Keratinocyte (primary cell): ENCODE measurements around the gene ITGB5. TPM values are rescaled to one million over a fixed set of nuclear protein-coding genes. Genes with fewer than 3 reads are reported as not detected.
A peak's percentile ranks its signal among the peaks of the same experiment; 100 is the strongest.

Source experiments
- DNase-seq: peaks from one replicate; pipeline ENCODE4 v3.0.0-alpha.2; 2011; ENCODE audit warnings: low read depth, missing footprints, low spot score
- FAIRE-seq: peaks from 2 replicates; lab custom pipeline; 2011; peaks lifted over from hg19 to GRCh38; lab: Jason Lieb, UNC
- H2AFZ ChIP-seq: 2 replicates; pipeline ENCODE4 v1.6.0; 2012; ENCODE audit warnings: low read length, control low read depth, inconsistent platforms; ENCODE audit not compliant: control insufficient read depth
- H3K27ac ChIP-seq: 2 replicates; pipeline ENCODE4 v1.5.1; 2011; ENCODE audit warnings: low read length; ENCODE audit not compliant: control insufficient read depth, insufficient read depth
- H3K27me3 ChIP-seq: 3 replicates; pipeline ENCODE4 v1.6.0; 2011; ENCODE audit warnings: low read length; ENCODE audit not compliant: control insufficient read depth, insufficient read depth; ENCODE audit errors: extremely low read depth
- H3K36me3 ChIP-seq, 2 experiments: 2 replicates in 1 of 2; 3 replicates in 1 of 2; pipeline ENCODE4 v1.5.1; 2011; ENCODE audit warnings: low read length in 2 of 2, mild to moderate bottlenecking in 1 of 2; ENCODE audit not compliant: control insufficient read depth in 2 of 2, insufficient read depth in 2 of 2; ENCODE audit errors: extremely low read depth in 1 of 2
- H3K4me1 ChIP-seq: 3 replicates; pipeline ENCODE4 v1.5.1; 2011; ENCODE audit warnings: low read length; ENCODE audit not compliant: control insufficient read depth, insufficient read depth; ENCODE audit errors: extremely low read depth
- H3K4me2 ChIP-seq: 3 replicates; pipeline ENCODE4 v1.6.0; 2011; ENCODE audit warnings: low read depth, low read length; ENCODE audit not compliant: control insufficient read depth, insufficient read depth; ENCODE audit errors: extremely low read depth
- H3K4me3 ChIP-seq, 3 experiments: fragments of 200-600 bp in 1 of 3; sonication (generic) in 1 of 3; 2 replicates in 2 of 3; 3 replicates in 1 of 3; pipeline ENCODE4 v1.5.1; 2011 to 2016; ENCODE audit warnings: low read length in 3 of 3, mild to moderate bottlenecking in 3 of 3, control low read depth in 2 of 3, inconsistent platforms in 1 of 3, low read depth in 1 of 3, mixed read lengths in 1 of 3, mixed run types in 1 of 3, moderate library complexity in 1 of 3; ENCODE audit not compliant: control insufficient read depth in 2 of 3, insufficient read depth in 2 of 3; ENCODE audit errors: extremely low read depth in 1 of 3
- H3K79me2 ChIP-seq: 2 replicates; pipeline ENCODE4 v1.6.0; 2012; ENCODE audit warnings: low read length; ENCODE audit not compliant: control insufficient read depth, insufficient read depth
- H3K9ac ChIP-seq: 3 replicates; pipeline ENCODE4 v1.6.0; 2011; ENCODE audit warnings: low read length; ENCODE audit not compliant: control insufficient read depth, insufficient read depth; ENCODE audit errors: extremely low read depth
- H3K9me1 ChIP-seq: 3 replicates; pipeline ENCODE4 v1.6.0; 2011; ENCODE audit warnings: low read length; ENCODE audit not compliant: control insufficient read depth, insufficient read depth; ENCODE audit errors: extremely low read depth
- H3K9me3 ChIP-seq: 2 replicates; pipeline ENCODE4 v1.5.1; 2012; ENCODE audit warnings: low read depth, low read length; ENCODE audit not compliant: control insufficient read depth
- H4K20me1 ChIP-seq: 3 replicates; pipeline ENCODE4 v1.6.0; 2011; ENCODE audit warnings: low read length; ENCODE audit not compliant: control insufficient read depth, insufficient read depth; ENCODE audit errors: extremely low read depth
- EZH2 ChIP-seq: IDR thresholded peaks from one replicate; pipeline ENCODE4 v1.6.1; 2012; ENCODE audit warnings: inconsistent platforms, mild to moderate bottlenecking, low read length, moderate library complexity
- dilution Hi-C: fragments of 300-500 bp; cut with MboI; formaldehyde crosslinking; loops from one replicate; pipeline ENCODE4 v1.7.0; 2020; ENCODE audit warnings: low sequenced_read_pairs; ENCODE audit not compliant: extremely low pct_ligation_motif_present
- polyA plus RNA-seq, 5 experiments: library from polyadenylated mRNA; depleted of rRNA in 3 of 5; stranded (reverse) in 3 of 5; stranded (forward) in 1 of 5; unstranded in 1 of 5; fragments of >200 nt; gene quantifications; 1 replicate in 1 of 5; 2 replicates in 3 of 5; 3 replicates in 1 of 5; pipeline versions ENCODE4 v1.2.1 to v1.2.3, GENCODE V29; 2011 to 2012; ENCODE audit warnings: missing spikeins in 2 of 5, low read depth in 1 of 5, low replicate concordance in 1 of 5
- TF ChIP-seq, protein P1 (sequence below), 3 experiments: IDR thresholded peaks in 1 of 3; conservative IDR thresholded peaks in 1 of 3; optimal IDR thresholded peaks in 1 of 3; 2 replicates in 2 of 3; 3 replicates in 1 of 3; pipeline versions ENCODE3 to v1.5.1; 2011; ENCODE audit warnings: low read length in 3 of 3, mild to moderate bottlenecking in 3 of 3, moderate library complexity in 2 of 3, control low read depth in 1 of 3, inconsistent platforms in 1 of 3; ENCODE audit not compliant: insufficient read depth in 2 of 3; ENCODE audit errors: extremely low read depth in 1 of 3

The ITGB5 gene
- polyA plus RNA-seq, 1 donor (not counting 4 experiments of a cell fraction or from before 2014, with no cell fraction given): 136 TPM

- dilution Hi-C loops: no loop called here
- no peak for DNase-seq
Measured at GRCh38 chr3:124813541-124813940, 73.6 kb downstream of the ITGB5 start.

DNA sequence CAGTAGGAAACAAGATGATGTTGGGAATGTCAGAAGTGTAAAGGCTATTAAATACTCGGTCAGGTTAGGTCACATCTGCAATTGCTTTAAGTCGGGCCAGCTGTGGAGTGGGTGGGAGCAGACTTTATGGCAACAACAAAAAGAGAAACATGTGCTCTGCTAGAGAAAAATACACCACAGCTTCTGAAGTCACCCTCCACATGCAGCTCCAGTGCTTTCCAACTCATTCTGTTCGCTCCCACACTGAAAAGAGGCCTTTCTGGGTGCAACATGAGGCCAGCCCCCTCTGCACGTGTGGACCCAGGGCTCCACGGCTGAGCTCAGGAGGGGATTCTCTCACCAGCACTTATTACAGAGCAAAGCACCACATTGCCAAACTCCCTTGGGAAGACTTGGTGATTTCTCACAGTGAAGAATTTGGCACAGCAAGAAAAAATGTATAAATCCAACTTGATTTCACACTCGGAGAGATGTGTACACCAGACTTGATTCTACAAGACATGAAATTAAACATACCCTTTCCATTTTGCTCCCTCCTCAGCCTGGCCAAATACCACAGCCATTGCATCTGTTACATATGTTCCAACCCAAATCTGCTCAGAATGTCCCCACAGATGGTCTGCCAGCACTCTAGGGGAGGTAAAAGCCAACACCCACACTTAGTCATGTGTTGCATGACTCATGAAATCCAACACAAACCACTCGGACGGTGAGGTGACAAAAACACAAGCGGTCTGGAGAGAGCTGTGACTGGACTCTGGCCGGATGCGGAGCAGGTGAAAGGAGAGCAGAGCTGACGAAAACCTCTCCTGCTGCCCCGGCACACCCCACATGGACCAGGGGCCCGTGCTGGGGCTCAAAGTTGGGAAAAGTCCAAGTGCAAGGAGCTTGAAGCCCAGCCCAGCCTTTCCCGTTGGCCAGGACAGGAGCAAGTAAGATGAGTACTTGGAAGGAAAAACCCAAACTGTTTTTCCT lies 74.6 kb downstream of the ITGB5 start:
- FAIRE-seq (peak; percentile 71), DNase-seq (no peak)
- H3K4me2 ChIP-seq: no peak overlapping the region
- no peak overlapping the region for H3K27ac ChIP-seq
- no peaks in the 10 kb centered on the region for H3K27me3 ChIP-seq
- peaks cover 20% of the 10 kb centered on the region for H3K4me1 ChIP-seq
- H3K9me3 ChIP-seq: no peaks in the 10 kb centered on the region
- H3K9me1 ChIP-seq: no peaks in the 10 kb centered on the region
- peaks cover 14 to 21% of the 10 kb centered on the region in 2 experiments for H3K36me3 ChIP-seq
- H4K20me1 ChIP-seq: no peaks in the 10 kb centered on the region
- no peak for TF ChIP-seq EZH2
- TF ChIP-seq, protein P1, sequence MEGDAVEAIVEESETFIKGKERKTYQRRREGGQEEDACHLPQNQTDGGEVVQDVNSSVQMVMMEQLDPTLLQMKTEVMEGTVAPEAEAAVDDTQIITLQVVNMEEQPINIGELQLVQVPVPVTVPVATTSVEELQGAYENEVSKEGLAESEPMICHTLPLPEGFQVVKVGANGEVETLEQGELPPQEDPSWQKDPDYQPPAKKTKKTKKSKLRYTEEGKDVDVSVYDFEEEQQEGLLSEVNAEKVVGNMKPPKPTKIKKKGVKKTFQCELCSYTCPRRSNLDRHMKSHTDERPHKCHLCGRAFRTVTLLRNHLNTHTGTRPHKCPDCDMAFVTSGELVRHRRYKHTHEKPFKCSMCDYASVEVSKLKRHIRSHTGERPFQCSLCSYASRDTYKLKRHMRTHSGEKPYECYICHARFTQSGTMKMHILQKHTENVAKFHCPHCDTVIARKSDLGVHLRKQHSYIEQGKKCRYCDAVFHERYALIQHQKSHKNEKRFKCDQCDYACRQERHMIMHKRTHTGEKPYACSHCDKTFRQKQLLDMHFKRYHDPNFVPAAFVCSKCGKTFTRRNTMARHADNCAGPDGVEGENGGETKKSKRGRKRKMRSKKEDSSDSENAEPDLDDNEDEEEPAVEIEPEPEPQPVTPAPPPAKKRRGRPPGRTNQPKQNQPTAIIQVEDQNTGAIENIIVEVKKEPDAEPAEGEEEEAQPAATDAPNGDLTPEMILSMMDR (optimal IDR thresholded peaks at IDR 0.05 in 1 of 3, IDR thresholded peaks at IDR 0.05 in 1 of 3, conservative IDR thresholded peaks at IDR 0.05 in 1 of 3; ENCODE audit: extremely low read depth in 1 of 3, insufficient read depth in 2 of 3, low read length in 3 of 3): no peak
- H3K79me2 ChIP-seq: no peaks in the 10 kb centered on the region
- H3K4me3 ChIP-seq: no peak overlapping the region
- H2AFZ ChIP-seq: no peak overlapping the region
- H3K9ac ChIP-seq: no peak overlapping the region
- dilution Hi-C loops: no loop called here

More at GRCh38 chr3:124813541-124813940, 73.6 kb downstream of the ITGB5 start:
- no peak overlapping the region for H3K9ac ChIP-seq
- H4K20me1 ChIP-seq: no peaks in the 10 kb centered on the region
- no peaks in the 10 kb centered on the region for H3K9me3 ChIP-seq
- no peak overlapping the region for H2AFZ ChIP-seq
- no peak overlapping the region for H3K4me3 ChIP-seq
- H3K79me2 ChIP-seq: no peaks in the 10 kb centered on the region
- peaks cover 15 to 28% of the 10 kb centered on the region in 2 experiments for H3K36me3 ChIP-seq
- FAIRE-seq: no peak
- no peaks in the 10 kb centered on the region for H3K9me1 ChIP-seq
- H3K27ac ChIP-seq: no peak overlapping the region
- no peak overlapping the region for H3K4me2 ChIP-seq
- H3K4me1 ChIP-seq: peaks cover 12% of the 10 kb centered on the region
- TF ChIP-seq EZH2: no peak
- TF ChIP-seq, protein P1 (optimal IDR thresholded peaks at IDR 0.05 in 1 of 3, IDR thresholded peaks at IDR 0.05 in 1 of 3, conservative IDR thresholded peaks at IDR 0.05 in 1 of 3; ENCODE audit: extremely low read depth in 1 of 3, insufficient read depth in 2 of 3, low read length in 3 of 3): no peak
- H3K27me3 ChIP-seq: no peaks in the 10 kb centered on the region
